ENCODE results near the gene HLA-DOA. TPM values are rescaled to one million over a fixed set of nuclear protein-coding genes. Genes with fewer than 3 reads are reported as not detected.

The HLA-DOA gene
- total RNA-seq (2014; rRNA removed; shearing (Covaris generic)), result 0.14 TPM in 1 of 2 replicates, not detected in the other

GRCh38 chr6:33008944-33009861, at the start of gene HLA-DOA:
Gene HLA-DOA (minus strand): TSS chr6:33009591.
- no peak for DNase-seq (ENCODE audit: low spot score)

GRCh38 chr6:33057222-33058150, 48.1 kb upstream of the HLA-DOA start:
- no peak for DNase-seq (ENCODE audit: low spot score)

GRCh38 chr6:33053230-33053629, 43.8 kb upstream of the HLA-DOA start:
- DNase-seq (ENCODE audit: low spot score), result no peak

GRCh38 chr6:33052627-33053026, 43.2 kb upstream of the HLA-DOA start:
- no peak for DNase-seq (ENCODE audit: low spot score)

- no peak for DNase-seq (ENCODE audit: low spot score)
Observed at GRCh38 chr6:33050014-33050810, 40.8 kb upstream of the HLA-DOA start.

DNA sequence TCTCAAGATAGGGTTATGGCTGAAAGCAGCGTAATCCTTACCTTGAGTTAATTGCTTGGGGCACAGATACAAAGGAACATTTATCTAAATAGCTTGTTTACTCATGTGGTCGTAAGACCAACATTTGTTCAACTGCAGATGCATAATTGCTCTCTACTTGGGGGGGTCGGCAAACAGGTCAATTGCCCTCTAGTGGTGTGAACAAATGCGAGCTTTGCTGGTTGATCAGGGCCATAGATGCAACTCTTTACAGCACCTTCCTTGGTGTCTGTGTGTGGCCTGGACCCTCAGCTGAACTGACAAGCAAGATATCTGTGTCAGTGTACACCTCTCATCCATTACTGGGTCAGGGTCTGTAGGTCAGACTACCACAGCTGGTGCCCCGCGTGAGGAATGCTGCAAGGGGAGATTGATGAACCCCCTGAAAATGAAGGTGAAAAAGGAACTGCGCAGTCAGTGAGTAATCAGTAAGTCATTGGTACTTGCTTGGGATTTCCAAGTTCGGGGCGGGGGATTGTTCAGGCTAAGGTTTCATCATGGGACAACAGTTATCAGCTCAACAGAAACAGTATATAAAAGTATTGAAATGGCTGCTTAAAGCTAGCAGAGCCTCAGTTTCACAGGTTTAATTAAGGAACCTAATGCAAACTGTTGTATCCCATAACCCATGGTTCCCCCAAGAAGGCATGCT, 40.1 kb upstream of the HLA-DOA start:
- DNase-seq (ENCODE audit: low spot score), result no peak

DNA sequence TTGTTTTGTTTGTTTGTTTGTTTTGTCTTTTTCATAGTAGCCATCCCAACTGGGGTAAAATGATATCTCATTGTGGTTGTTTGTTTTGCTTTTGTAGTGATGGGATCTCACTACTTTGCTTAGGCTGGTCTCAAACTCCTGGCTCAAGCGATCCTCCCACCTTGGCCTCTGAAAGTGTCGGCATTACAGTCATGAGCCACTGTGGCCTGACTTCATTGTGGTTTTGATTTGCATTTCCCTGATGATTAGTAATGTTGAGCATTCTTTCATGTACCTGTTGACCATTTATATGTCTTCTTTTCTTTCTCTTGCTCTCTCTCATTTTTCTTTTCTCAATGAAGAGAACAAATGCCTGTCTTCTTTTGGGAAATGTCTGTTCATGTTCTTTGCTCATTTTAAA, 30.8 kb upstream of the HLA-DOA start:
- DNase-seq (ENCODE audit: low spot score), result no peak

DNA sequence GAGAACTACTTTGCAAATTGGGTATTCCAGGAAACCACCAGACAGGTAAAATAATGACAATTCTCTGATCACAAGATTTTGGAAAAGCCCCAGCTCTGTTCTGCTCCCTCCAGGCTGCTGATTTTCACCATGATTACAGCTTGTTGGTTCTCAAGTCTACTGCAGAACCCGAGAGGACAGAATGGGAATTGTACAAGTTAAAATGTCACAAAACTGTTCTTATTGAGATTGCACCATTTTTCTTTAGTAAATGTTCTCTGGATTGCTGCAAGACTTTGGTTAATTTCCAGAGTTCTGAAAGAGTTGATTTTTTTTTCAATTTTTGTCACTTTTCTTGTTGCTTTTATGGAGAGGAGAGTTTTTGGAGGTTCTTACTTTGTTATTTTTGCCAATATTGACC, 27.1 kb upstream of the HLA-DOA start:
- DNase-seq (ENCODE audit: low spot score), result no peak

GRCh38 chr6:33034554-33034953, 25.2 kb upstream of the HLA-DOA start:
- no peak for DNase-seq (ENCODE audit: low spot score)

DNA sequence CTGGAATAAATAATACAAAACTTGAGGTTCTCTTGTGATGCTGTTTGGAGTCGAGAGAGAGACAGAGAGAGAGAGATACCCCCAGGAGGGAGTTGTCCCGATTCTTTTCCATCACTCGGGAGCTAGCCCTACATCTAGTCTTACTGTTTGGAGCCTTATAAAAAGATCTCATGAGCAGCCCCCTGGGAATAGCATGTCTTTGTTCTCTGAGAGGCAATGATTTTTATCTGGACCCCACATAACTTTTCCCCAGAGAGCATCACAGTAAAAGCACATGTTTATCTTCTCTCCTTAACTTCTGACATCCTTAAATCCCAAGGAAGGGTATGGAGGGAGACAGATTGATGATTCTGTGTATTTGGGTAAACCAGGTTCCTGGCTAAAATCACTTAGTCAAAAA, 20.9 kb upstream of the HLA-DOA start:
- DNase-seq (ENCODE audit: low spot score), result no peak

GRCh38 chr6:33029328-33030184, 20.2 kb upstream of the HLA-DOA start:
- no peak for DNase-seq (ENCODE audit: low spot score)

GRCh38 chr6:33028220-33028849, 18.9 kb upstream of the HLA-DOA start:
- no peak for DNase-seq (ENCODE audit: low spot score)

DNA sequence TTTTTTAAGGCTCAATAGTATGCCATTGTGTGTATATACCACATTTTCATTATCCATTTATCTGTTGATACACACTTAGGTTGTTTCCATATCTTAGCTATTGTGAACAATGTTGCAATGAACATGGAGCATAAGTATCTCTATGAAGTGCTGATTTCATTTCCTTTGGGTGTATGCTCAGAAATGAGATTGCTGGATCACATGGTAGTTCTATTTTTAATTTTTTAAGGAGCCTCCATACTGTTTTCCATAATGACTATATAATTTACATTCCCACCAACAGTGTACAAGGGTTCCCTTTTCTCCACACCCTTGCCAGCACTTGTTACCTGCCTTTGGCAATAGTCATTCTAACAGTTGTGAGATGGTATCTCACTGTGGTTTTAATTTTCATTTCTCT, 15.1 kb upstream of the HLA-DOA start:
- DNase-seq (ENCODE audit: low spot score), result no peak

DNA sequence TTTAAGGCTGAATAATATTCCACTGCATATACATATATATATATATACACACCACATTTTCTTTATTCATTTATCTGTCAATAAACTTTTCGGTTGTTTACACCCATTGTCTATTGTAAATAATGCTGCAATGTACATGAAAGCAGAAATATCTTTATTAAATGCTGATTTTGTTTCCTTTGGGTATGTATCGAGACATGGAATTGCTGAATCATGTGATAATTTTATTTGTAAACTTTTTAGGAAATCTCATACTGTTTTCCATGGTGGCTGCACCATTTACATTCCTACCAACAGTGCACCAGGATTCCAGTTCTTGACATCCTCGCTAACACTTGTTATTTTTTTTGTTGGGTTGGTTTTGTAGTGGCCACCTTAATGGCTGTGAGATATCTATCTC, 14.1 kb upstream of the HLA-DOA start:
- no peak for DNase-seq (ENCODE audit: low spot score)

DNA sequence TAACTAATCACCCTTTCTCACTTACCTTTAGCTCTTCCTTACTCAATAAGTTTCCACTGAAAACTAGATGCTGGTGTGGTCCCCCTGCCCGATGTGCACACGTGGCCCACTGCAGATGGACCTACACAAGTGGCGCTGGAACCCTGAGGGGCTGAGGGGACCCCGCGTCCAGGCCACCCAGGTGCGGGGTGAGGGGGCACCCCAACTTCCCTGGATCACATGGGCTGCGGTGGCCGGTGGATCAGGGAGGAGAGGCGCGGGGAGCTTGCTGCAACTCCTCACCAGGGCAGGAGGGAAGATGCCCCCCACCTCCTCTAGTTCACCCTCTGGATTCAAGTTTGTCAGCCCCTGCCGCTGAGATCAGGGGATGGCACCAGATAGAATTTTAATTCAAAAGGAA, 12.5 kb upstream of the HLA-DOA start:
- DNase-seq (ENCODE audit: low spot score), result no peak

DNA sequence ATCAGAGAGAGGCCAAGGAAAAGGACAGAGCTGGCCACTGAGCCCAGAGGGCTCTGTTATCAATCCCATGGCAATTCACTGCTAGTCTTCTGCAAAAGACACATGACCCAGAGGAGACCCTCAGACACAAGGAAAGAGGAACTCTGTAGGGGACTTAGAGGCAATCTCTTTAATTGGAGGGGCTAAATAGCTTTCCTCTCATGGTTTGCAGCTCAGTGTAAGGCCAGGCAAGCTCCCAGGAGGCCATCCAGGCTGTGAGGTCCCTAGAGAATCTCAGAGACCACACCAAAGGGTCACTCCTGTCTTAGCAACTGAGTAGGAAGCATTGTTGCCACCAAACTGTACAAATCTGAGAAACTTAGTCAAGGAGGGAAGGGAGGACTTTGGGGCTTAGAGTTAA, 10.0 kb upstream of the HLA-DOA start:
- DNase-seq (ENCODE audit: low spot score), result no peak

DNA sequence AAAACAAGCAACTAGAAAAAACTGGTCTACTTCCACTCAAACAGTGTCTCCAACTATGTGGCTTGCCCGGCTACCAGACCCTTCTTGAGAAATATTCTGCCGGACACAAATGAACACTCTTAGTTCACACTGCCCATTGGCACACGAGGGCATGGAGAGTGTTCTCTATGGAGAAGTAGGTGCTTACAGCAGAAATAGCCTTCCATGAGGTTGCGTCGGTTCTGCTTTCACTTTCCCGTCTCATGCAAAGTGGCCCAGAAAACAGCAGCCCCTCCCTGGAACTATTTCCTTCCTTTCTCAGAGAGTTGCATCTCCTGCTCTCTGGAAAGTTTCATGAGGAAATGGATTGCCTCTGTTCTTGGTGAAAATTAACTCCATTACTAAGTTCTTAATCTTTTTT, 9.5 kb upstream of the HLA-DOA start:
- peak; percentile 71 for DNase-seq (ENCODE audit: low spot score)

DNA sequence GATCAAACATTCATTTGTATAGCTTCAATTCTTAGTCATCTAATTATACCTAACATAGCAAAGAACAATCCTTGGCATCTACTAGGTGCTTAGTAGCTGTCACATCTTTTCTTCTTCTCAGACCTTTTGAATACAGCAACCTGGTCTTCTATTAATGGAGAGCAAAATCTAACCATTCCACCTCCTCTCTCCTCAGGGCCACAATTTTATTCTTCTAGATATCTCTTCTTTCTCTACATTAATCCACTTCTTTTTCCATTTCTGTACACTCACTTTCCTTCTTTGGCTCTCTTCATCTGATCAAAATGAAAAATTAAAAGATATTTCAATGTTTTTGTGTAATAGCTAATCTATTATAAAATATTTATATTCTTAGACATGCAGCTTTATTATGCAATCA, 9.0 kb upstream of the HLA-DOA start:
- DNase-seq (ENCODE audit: low spot score), result no peak

DNA sequence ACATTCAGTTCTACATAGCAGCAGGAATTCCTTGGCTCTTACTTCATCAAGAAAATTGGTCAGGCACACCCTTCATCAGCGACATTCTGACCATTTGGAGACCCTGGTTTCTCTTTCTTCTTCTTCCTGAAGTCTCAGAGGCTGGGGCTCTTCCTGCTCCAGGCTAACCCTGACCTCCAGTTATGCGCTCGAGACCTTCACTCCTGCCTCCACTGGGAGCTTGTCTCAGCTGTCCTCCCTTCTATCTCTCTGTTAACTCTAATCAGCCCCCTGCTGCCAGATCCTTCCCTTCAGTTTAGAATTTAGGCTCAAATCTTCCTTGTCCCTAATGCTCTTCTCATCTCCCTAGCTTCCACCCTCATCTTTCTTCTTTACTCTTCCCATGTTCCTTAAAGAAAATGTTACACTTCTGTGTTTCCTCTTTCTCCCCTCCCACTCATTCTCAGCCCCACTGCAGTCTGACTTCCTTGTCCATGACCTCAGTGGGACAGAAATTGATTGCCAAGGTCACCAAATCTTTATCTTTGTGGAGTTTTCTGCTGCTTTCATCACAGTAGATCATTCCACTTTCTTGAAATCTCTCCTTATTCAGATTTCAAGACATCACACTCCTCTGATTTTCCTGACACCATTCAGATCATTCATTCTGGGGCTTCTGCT, 8.4 kb upstream of the HLA-DOA start:
- DNase-seq (ENCODE audit: low spot score), result no peak
